DOHH2 (cell line): ENCODE data around the gene APLNR.

ENCODE experiments used
- H3F3A ChIP-seq: fragments of 200-600 bp; sonication (generic), shearing (Covaris generic); 2 replicates; pipeline ENCODE4 v1.6.0; 2016; ENCODE audit warnings: antibody characterized with exemption, mild to moderate bottlenecking; ENCODE audit not compliant: control insufficient read depth, insufficient read depth
- H3K27ac ChIP-seq: fragments of 200-600 bp; sonication (generic); 2 replicates; pipeline ENCODE4 v1.5.1; 2014; ENCODE audit warnings: low read depth, mild to moderate bottlenecking, low read length, moderate library complexity
- H3K27me3 ChIP-seq: fragments of 200-600 bp; sonication (generic); 2 replicates; pipeline ENCODE4 v1.6.1; 2014; ENCODE audit warnings: mild to moderate bottlenecking, low read length, mixed read lengths; ENCODE audit not compliant: control insufficient read depth
- H3K36me3 ChIP-seq: fragments of 200-600 bp; sonication (generic); 2 replicates; pipeline ENCODE4 v1.6.1; 2014; ENCODE audit warnings: mild to moderate bottlenecking, low read length, moderate library complexity, mixed read lengths; ENCODE audit not compliant: control insufficient read depth
- H3K4me1 ChIP-seq: fragments of 200-600 bp; sonication (generic); 2 replicates; pipeline ENCODE4 v1.6.1; 2014; ENCODE audit warnings: mild to moderate bottlenecking, low read length, mixed read lengths; ENCODE audit not compliant: control insufficient read depth
- H3K4me2 ChIP-seq: fragments of 200-600 bp; sonication (generic); 2 replicates; pipeline ENCODE4 v1.6.0; 2014; ENCODE audit warnings: mild to moderate bottlenecking, low read length, moderate library complexity
- H3K4me3 ChIP-seq: fragments of 200-600 bp; sonication (generic); 2 replicates; pipeline ENCODE4 v1.5.1; 2014; ENCODE audit warnings: mild to moderate bottlenecking, low read length, mixed read lengths
- H3K79me2 ChIP-seq: fragments of 200-600 bp; sonication (generic); 2 replicates; pipeline ENCODE4 v1.6.1; 2014; ENCODE audit warnings: mild to moderate bottlenecking, low read length, mixed read lengths; ENCODE audit not compliant: control insufficient read depth
- H3K9me2 ChIP-seq: fragments of 200-600 bp; sonication (generic); replicated peaks from 2 replicates; pipeline ENCODE4 v1.6.1; 2014; ENCODE audit warnings: mild to moderate bottlenecking, low read length, mixed read lengths; ENCODE audit not compliant: control insufficient read depth
- H3K9me3 ChIP-seq: fragments of 200-600 bp; sonication (generic); 2 replicates; pipeline ENCODE4 v1.6.1; 2014; ENCODE audit warnings: antibody characterized with exemption, low read length, mixed read lengths; ENCODE audit not compliant: control insufficient read depth, insufficient read depth
- H4K20me1 ChIP-seq: fragments of 200-600 bp; sonication (generic); 2 replicates; pipeline ENCODE4 v1.6.0; 2014; ENCODE audit warnings: low read depth, mild to moderate bottlenecking, antibody characterized with exemption, low read length, moderate library complexity; ENCODE audit not compliant: control insufficient read depth, insufficient read depth
- EZH2phosphoT487 ChIP-seq: fragments of 200-600 bp; sonication (generic); IDR thresholded peaks from 2 replicates; pipeline ENCODE4 v1.6.1; 2017; ENCODE audit warnings: borderline replicate concordance, mild to moderate bottlenecking, antibody characterized with exemption, low read length, moderate library complexity, mixed read lengths
- TF ChIP-seq, protein P1 (sequence below): fragments of 200-600 bp; sonication (generic); IDR thresholded peaks from one replicate; pipeline ENCODE4 v1.5.1; 2014; ENCODE audit warnings: antibody characterized with exemption, mild to moderate bottlenecking, low read depth, low read length; ENCODE audit not compliant: poor library complexity, severe bottlenecking

APLNR gene

DNA sequence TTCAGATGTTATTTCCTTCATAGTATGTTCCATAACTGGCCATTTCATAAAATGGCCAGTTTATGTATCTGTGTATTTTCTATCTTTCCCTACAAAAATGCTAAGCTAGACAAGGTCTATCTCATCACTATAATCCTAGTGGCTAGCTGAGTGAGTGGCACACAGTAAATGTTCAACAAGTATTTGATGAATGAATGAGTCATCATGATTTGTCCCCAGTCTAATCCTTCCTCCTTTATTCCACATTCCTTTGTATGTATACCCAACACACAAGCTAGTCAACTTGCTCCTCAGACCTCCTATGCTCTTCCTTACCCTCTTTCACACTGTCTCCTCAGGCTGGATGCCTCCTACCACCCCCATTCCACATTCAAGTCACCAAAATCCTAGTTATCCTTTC is 12.5 kb downstream of the APLNR start:
- no peak for TF ChIP-seq EZH2phosphoT487
- TF ChIP-seq, protein P1, sequence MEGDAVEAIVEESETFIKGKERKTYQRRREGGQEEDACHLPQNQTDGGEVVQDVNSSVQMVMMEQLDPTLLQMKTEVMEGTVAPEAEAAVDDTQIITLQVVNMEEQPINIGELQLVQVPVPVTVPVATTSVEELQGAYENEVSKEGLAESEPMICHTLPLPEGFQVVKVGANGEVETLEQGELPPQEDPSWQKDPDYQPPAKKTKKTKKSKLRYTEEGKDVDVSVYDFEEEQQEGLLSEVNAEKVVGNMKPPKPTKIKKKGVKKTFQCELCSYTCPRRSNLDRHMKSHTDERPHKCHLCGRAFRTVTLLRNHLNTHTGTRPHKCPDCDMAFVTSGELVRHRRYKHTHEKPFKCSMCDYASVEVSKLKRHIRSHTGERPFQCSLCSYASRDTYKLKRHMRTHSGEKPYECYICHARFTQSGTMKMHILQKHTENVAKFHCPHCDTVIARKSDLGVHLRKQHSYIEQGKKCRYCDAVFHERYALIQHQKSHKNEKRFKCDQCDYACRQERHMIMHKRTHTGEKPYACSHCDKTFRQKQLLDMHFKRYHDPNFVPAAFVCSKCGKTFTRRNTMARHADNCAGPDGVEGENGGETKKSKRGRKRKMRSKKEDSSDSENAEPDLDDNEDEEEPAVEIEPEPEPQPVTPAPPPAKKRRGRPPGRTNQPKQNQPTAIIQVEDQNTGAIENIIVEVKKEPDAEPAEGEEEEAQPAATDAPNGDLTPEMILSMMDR = no peak
- no peaks in the 10 kb centered on the region for H3K9me3 ChIP-seq
- no peak overlapping the region for H3K4me2 ChIP-seq
- no peaks in the 10 kb centered on the region for H3K9me2 ChIP-seq
- no peak overlapping the region for H3K4me3 ChIP-seq
- no peak overlapping the region for H3K27ac ChIP-seq
- no peaks in the 10 kb centered on the region for H3K79me2 ChIP-seq
- H4K20me1 ChIP-seq = no peaks in the 10 kb centered on the region
- H3K27me3 ChIP-seq = no peaks in the 10 kb centered on the region
- H3K4me1 ChIP-seq = no peaks in the 10 kb centered on the region
- H3K36me3 ChIP-seq = no peaks in the 10 kb centered on the region
- no peaks in the 10 kb centered on the region for H3F3A ChIP-seq

DNA sequence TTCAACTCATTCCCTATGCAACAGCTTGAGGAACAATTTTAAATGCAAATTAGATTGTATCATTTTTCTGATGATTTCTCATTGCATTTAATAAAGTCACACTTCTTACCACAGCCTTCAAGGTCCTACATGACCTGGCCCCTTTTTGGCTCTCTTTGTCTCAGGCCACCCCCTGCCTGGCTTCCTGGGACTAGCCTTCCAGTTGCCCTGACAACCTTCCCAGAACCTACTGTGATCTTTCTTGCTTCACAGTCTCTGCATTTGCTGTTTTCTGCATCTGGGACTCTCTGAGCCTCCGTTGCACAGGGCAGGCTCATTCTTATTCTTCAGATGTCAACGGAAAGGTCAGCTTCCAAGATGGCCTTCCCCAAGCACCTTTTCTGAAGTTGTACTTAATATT is 12.9 kb downstream of the APLNR start:
- H4K20me1 ChIP-seq = no peaks in the 10 kb centered on the region
- TF ChIP-seq, protein P1 = no peak
- TF ChIP-seq EZH2phosphoT487 = no peak
- no peaks in the 10 kb centered on the region for H3K36me3 ChIP-seq
- H3K9me2 ChIP-seq = no peaks in the 10 kb centered on the region
- H3K27me3 ChIP-seq = no peaks in the 10 kb centered on the region
- no peaks in the 10 kb centered on the region for H3K9me3 ChIP-seq
- H3K27ac ChIP-seq = no peak overlapping the region
- no peaks in the 10 kb centered on the region for H3K4me1 ChIP-seq
- no peaks in the 10 kb centered on the region for H3K79me2 ChIP-seq
- no peak overlapping the region for H3K4me2 ChIP-seq
- H3K4me3 ChIP-seq = no peak overlapping the region
- H3F3A ChIP-seq = no peaks in the 10 kb centered on the region

DNA sequence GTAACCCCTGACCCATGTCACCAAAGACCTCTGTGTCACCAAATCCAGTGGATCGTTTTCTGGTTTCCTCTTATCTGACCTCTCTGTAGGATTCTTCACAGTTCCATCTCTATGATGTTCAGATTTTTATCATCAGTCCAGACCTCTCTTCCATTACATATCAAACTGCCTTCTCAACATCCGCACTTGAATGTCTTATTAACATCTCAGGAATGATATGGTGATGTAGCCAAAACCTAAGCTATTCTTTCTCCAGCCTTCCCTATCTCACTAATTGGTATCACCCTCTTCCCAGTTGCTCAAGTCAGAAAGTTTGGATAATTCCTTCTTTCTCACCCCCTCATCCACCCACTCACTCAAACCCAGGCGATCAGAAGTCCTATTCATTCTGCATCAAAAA is 13.4 kb downstream of the APLNR start:
- Histone ChIP-seq H3F3A (no peaks in the 10 kb centered on the region), H3K27ac (no peak overlapping the region), H3K9me2 (no peaks in the 10 kb centered on the region), H3K79me2 (no peaks in the 10 kb centered on the region), H3K36me3 (no peaks in the 10 kb centered on the region), H3K4me1 (no peaks in the 10 kb centered on the region), H3K9me3 (no peaks in the 10 kb centered on the region), H4K20me1 (no peaks in the 10 kb centered on the region), H3K4me2 (no peak overlapping the region), H3K4me3 (no peak overlapping the region), H3K27me3 (no peaks in the 10 kb centered on the region)
- TF ChIP-seq, protein P1 = no peak
- no peak for TF ChIP-seq EZH2phosphoT487

DNA sequence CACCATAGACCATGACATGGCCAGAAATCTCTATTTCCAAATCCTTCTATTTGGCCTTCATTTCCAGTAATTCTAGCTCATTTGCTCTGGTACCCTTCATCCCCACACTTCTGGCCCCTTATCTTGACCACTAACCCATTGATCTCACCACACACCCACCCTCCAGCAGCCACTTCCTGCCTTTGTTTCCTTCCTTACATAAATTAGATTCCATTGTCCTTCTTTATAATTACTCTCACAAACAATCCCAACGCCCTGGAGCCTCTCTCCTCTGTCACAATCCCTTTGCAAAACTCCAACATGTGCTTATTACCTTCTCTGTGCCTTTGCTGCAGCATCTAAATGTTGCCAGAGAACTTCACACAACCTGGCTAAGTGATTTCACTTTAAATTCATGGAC is 14.8 kb downstream of the APLNR start:
- no peak for TF ChIP-seq EZH2phosphoT487
- TF ChIP-seq, protein P1 = no peak
- Histone ChIP-seq H4K20me1 (no peaks in the 10 kb centered on the region), H3K4me2 (no peak overlapping the region), H3K36me3 (no peaks in the 10 kb centered on the region), H3K9me2 (no peaks in the 10 kb centered on the region), H3K4me3 (no peak overlapping the region), H3K27ac (no peak overlapping the region), H3K4me1 (no peaks in the 10 kb centered on the region), H3F3A (no peaks in the 10 kb centered on the region), H3K9me3 (no peaks in the 10 kb centered on the region), H3K27me3 (no peaks in the 10 kb centered on the region), H3K79me2 (no peaks in the 10 kb centered on the region)
